ENCODE results near the gene SLC7A10. TPM values are rescaled to one million over a fixed set of nuclear protein-coding genes. Genes with fewer than 3 reads are reported as not detected.

Gene SLC7A10
- polyA plus RNA-seq, 1 donor from 2014 or later = not detected

GRCh38 chr19:33267706-33268105 is 42.1 kb upstream of the SLC7A10 start:
- TF ChIP-seq SMC3 (conservative IDR thresholded peaks at IDR 0.05; ENCODE audit: poor library complexity) (no peak), EZH2 (IDR thresholded peaks at IDR 0.05; ENCODE audit: borderline replicate concordance, insufficient read depth, low read length, poor library complexity, severe bottlenecking) (no peak), RAD21 (conservative IDR thresholded peaks at IDR 0.05) (no peak), EP300 (conservative IDR thresholded peaks at IDR 0.05; ENCODE audit: poor library complexity, severe bottlenecking) (no peak), MXI1 (conservative IDR thresholded peaks at IDR 0.05; ENCODE audit: poor library complexity, severe bottlenecking) (no peak), TAF1 (IDR thresholded peaks at IDR 0.05; ENCODE audit: low read depth) (no peak), POLR2AphosphoS5 (IDR thresholded peaks at IDR 0.05) (no peak)
- TF ChIP-seq, protein P1, sequence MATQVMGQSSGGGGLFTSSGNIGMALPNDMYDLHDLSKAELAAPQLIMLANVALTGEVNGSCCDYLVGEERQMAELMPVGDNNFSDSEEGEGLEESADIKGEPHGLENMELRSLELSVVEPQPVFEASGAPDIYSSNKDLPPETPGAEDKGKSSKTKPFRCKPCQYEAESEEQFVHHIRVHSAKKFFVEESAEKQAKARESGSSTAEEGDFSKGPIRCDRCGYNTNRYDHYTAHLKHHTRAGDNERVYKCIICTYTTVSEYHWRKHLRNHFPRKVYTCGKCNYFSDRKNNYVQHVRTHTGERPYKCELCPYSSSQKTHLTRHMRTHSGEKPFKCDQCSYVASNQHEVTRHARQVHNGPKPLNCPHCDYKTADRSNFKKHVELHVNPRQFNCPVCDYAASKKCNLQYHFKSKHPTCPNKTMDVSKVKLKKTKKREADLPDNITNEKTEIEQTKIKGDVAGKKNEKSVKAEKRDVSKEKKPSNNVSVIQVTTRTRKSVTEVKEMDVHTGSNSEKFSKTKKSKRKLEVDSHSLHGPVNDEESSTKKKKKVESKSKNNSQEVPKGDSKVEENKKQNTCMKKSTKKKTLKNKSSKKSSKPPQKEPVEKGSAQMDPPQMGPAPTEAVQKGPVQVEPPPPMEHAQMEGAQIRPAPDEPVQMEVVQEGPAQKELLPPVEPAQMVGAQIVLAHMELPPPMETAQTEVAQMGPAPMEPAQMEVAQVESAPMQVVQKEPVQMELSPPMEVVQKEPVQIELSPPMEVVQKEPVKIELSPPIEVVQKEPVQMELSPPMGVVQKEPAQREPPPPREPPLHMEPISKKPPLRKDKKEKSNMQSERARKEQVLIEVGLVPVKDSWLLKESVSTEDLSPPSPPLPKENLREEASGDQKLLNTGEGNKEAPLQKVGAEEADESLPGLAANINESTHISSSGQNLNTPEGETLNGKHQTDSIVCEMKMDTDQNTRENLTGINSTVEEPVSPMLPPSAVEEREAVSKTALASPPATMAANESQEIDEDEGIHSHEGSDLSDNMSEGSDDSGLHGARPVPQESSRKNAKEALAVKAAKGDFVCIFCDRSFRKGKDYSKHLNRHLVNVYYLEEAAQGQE (IDR thresholded peaks at IDR 0.05; ENCODE audit: borderline replicate concordance) = no peak
- TF ChIP-seq, protein P2, sequence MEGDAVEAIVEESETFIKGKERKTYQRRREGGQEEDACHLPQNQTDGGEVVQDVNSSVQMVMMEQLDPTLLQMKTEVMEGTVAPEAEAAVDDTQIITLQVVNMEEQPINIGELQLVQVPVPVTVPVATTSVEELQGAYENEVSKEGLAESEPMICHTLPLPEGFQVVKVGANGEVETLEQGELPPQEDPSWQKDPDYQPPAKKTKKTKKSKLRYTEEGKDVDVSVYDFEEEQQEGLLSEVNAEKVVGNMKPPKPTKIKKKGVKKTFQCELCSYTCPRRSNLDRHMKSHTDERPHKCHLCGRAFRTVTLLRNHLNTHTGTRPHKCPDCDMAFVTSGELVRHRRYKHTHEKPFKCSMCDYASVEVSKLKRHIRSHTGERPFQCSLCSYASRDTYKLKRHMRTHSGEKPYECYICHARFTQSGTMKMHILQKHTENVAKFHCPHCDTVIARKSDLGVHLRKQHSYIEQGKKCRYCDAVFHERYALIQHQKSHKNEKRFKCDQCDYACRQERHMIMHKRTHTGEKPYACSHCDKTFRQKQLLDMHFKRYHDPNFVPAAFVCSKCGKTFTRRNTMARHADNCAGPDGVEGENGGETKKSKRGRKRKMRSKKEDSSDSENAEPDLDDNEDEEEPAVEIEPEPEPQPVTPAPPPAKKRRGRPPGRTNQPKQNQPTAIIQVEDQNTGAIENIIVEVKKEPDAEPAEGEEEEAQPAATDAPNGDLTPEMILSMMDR (IDR thresholded peaks at IDR 0.05; ENCODE audit: poor library complexity, severe bottlenecking) = no peak
- Histone ChIP-seq H3K4me2 (ENCODE audit: low read length) (no peak overlapping the region), H3K9me3 (ENCODE audit: low read length) (no peaks in the 10 kb centered on the region), H3K9ac (ENCODE audit: low read length) (no peak overlapping the region), H2AFZ (ENCODE audit: low read depth, low read length) (no peak overlapping the region), H3K27me3 (ENCODE audit: insufficient read depth, low read depth, low read length) (no peaks in the 10 kb centered on the region), H3K79me2 (replicated peaks; ENCODE audit: insufficient read depth, low read length) (no peaks in the 10 kb centered on the region), H3F3A (ENCODE audit: insufficient read depth, low read length, poor library complexity, severe bottlenecking) (no peaks in the 10 kb centered on the region), H3K36me3 (ENCODE audit: insufficient read depth, low read length) (no peaks in the 10 kb centered on the region), H4K20me1 (ENCODE audit: insufficient read depth) (no peaks in the 10 kb centered on the region), H3K9me2 (ENCODE audit: insufficient read depth, low read length) (no peaks in the 10 kb centered on the region), H3K27ac (ENCODE audit: low read length) (no peak overlapping the region), H3K4me3 (ENCODE audit: low read length) (no peak overlapping the region)

GRCh38 chr19:33266974-33267484 is 41.4 kb upstream of the SLC7A10 start:
- Histone ChIP-seq H3K9me2 (ENCODE audit: insufficient read depth, low read length) (no peaks in the 10 kb centered on the region), H3K4me2 (ENCODE audit: low read length) (no peak overlapping the region), H3K79me2 (replicated peaks; ENCODE audit: insufficient read depth, low read length) (no peaks in the 10 kb centered on the region), H3F3A (ENCODE audit: insufficient read depth, low read length, poor library complexity, severe bottlenecking) (no peaks in the 10 kb centered on the region), H4K20me1 (ENCODE audit: insufficient read depth) (no peaks in the 10 kb centered on the region), H3K27ac (ENCODE audit: low read length) (no peak overlapping the region), H3K4me3 (ENCODE audit: low read length) (no peak overlapping the region), H3K27me3 (ENCODE audit: insufficient read depth, low read depth, low read length) (no peaks in the 10 kb centered on the region), H3K9ac (ENCODE audit: low read length) (no peak overlapping the region), H2AFZ (ENCODE audit: low read depth, low read length) (no peak overlapping the region), H3K36me3 (ENCODE audit: insufficient read depth, low read length) (no peaks in the 10 kb centered on the region), H3K9me3 (ENCODE audit: low read length) (no peaks in the 10 kb centered on the region)
- TF ChIP-seq, protein P1 (IDR thresholded peaks at IDR 0.05; ENCODE audit: borderline replicate concordance) = no peak

Measured in neural cell (in vitro differentiated cells).